ENCODE results near the gene AHDC1. TPM values are rescaled to one million over a fixed set of nuclear protein-coding genes. Genes with fewer than 3 reads are reported as not detected.

Gene AHDC1
- total and polyA plus RNA-seq, 9 donors, result 11.2 to 159 (median 82.1) TPM

DNA sequence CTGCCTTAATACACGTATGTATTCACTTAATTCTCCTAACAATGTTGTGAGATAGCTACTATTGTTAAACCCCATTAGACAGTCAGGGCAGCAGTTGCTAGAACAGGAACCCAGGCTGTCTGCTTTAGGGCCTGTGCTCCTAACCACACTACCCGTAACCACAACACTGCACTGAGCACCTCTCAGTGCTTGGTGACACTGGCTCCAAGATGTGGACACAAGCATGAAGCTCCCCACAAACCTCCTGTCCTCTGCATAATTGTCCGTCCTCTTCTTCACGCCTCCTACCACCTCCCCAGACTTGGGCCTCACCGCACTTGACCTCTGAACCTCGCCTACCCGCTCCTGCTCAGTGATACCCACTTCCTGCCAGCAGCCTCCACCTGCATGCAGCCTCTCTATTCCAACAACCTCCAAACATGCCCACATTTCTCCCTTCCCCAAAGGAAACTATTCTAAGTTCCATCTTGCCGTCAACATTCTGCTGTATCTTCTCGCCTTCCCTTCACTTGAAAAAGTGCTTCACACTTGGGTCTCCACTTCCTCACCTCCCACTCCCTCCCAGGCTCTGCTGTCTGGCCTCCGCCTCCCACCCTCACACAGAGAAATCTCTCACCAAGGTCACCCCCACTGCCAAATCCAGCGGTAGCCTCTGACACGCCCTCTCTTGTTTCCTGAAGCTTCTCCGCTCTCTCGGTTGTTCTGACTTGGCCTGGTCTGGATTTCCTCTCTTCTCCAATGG lies 14.6 kb upstream of the AHDC1 start:
- H3K27me3 ChIP-seq, result no peaks in the 10 kb centered on the region
- 64 to 73% (median 69%) methylated on average over 14 of the region's 14 CpGs for WGBS, 3 donors
- H3K4me3 ChIP-seq, result no peak overlapping the region
- H3K9me3 ChIP-seq, result no peaks in the 10 kb centered on the region
- H3K27ac ChIP-seq, result no peak overlapping the region
- peaks cover 3% of the 10 kb centered on the region for H3K4me1 ChIP-seq (ENCODE audit: insufficient read depth)
- H3K36me3 ChIP-seq, result no peaks in the 10 kb centered on the region
- DNase-seq, result no peak
- intact Hi-C loops (cut with DNase I), result no loop called here
- TF ChIP-seq, protein P1, sequence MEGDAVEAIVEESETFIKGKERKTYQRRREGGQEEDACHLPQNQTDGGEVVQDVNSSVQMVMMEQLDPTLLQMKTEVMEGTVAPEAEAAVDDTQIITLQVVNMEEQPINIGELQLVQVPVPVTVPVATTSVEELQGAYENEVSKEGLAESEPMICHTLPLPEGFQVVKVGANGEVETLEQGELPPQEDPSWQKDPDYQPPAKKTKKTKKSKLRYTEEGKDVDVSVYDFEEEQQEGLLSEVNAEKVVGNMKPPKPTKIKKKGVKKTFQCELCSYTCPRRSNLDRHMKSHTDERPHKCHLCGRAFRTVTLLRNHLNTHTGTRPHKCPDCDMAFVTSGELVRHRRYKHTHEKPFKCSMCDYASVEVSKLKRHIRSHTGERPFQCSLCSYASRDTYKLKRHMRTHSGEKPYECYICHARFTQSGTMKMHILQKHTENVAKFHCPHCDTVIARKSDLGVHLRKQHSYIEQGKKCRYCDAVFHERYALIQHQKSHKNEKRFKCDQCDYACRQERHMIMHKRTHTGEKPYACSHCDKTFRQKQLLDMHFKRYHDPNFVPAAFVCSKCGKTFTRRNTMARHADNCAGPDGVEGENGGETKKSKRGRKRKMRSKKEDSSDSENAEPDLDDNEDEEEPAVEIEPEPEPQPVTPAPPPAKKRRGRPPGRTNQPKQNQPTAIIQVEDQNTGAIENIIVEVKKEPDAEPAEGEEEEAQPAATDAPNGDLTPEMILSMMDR (IDR thresholded peaks at IDR 0.05), result no peak
- TF ChIP-seq POLR2A (IDR thresholded peaks at IDR 0.05) (no peak), EP300 (IDR thresholded peaks at IDR 0.05) (no peak)

GRCh38 chr1:27617420-27617819 lies 13.5 kb upstream of the AHDC1 start:
- DNase-seq, result no peak
- WGBS, 3 donors, result 88 to 91% (median 89%) methylated on average over 2 of the region's 2 CpGs
- TF ChIP-seq POLR2A (IDR thresholded peaks at IDR 0.05) (no peak), EP300 (IDR thresholded peaks at IDR 0.05) (no peak)
- TF ChIP-seq, protein P1 (IDR thresholded peaks at IDR 0.05), result no peak
- Histone ChIP-seq H3K4me3 (no peak overlapping the region), H3K9me3 (no peaks in the 10 kb centered on the region), H3K27me3 (no peaks in the 10 kb centered on the region), H3K36me3 (no peaks in the 10 kb centered on the region), H3K27ac (no peak overlapping the region), H3K4me1 (ENCODE audit: insufficient read depth) (peaks cover 3% of the 10 kb centered on the region)
- intact Hi-C loops (cut with DNase I), result no loop called here

GRCh38 chr1:27616441-27616840 lies 12.5 kb upstream of the AHDC1 start:
- Histone ChIP-seq H3K4me3 (no peak overlapping the region), H3K4me1 (ENCODE audit: insufficient read depth) (peaks cover 3% of the 10 kb centered on the region), H3K27ac (no peak overlapping the region), H3K27me3 (no peaks in the 10 kb centered on the region), H3K36me3 (no peaks in the 10 kb centered on the region), H3K9me3 (no peaks in the 10 kb centered on the region)
- intact Hi-C loops (cut with DNase I), result no loop called here
- WGBS, 3 donors, result 99 to 100% (median 100%) methylated on average over 2 of the region's 2 CpGs
- no peak for DNase-seq
- TF ChIP-seq, protein P1 (IDR thresholded peaks at IDR 0.05), result no peak
- no peak for TF ChIP-seq POLR2A (IDR thresholded peaks at IDR 0.05)
- no peak for TF ChIP-seq EP300 (IDR thresholded peaks at IDR 0.05)

DNA sequence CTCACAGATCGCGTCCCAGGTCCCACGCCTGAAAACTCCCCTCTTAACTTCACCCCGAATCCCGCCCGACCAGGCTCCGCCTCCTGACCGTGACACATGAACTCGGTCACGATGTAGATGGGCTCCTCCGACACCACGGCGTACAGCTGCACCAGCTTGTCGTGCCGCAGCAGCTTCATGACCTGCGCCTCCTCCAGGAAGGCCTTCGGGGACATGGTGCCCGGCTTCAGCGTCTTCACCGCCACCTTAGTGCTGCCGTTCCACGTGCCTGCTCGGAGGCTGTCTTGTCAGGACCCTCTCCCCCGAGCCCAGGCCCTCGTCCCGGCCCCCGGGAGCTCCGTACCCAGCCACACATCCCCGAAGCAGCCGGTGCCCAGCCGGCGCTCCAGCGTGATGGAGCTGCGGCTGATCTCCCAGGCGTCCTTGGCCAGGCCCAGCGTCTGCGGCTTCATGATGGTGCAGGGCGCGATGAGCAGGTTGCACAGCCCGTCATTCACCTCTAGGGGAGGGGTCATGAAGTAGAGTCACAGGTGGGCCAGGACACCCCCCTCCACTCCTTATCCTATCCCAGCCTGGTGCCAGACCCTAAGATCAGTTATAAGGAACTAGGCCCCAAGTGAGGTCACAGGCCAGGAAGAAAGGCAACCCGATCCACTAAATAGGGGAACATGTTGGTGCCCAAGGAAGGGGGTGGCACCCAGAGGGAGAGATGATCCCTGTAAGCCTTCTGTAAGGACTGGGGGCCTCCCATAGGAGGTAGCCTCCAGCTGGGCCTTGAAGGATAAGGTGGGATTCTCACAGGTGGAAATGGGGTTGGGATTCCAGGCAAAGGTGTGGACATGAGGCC lies 11.6 kb upstream of the AHDC1 start:
- TF ChIP-seq POLR2A (IDR thresholded peaks at IDR 0.05), result no peak
- TF ChIP-seq, protein P1 (IDR thresholded peaks at IDR 0.05), result no peak
- DNase-seq, result no peak
- H3K36me3 ChIP-seq, result no peaks in the 10 kb centered on the region
- H3K9me3 ChIP-seq, result no peaks in the 10 kb centered on the region
- intact Hi-C loops (cut with DNase I), result no loop called here
- peaks cover 3% of the 10 kb centered on the region for H3K4me1 ChIP-seq (ENCODE audit: insufficient read depth)
- H3K4me3 ChIP-seq, result no peak overlapping the region
- WGBS, 3 donors, result 75 to 80% (median 77%) methylated on average over 41 of the region's 41 CpGs
- no peaks in the 10 kb centered on the region for H3K27me3 ChIP-seq
- no peak overlapping the region for H3K27ac ChIP-seq

Measured in ovary (tissue), 9 donors.